HUES64 (cell line): ENCODE results near the gene NPBWR2.
"Not testable (repeated sequence)": the region's sequence is repeated elsewhere in the genome, so short reads cannot be mapped to it uniquely, and the experiment has no call there.

Experiments
- H3K27ac ChIP-seq: 2 replicates; pipeline ENCODE4 v1.7.0; 2013; ENCODE audit warnings: low read depth, low read length, inconsistent platforms
- H3K27me3 ChIP-seq: 2 replicates; pipeline ENCODE4 v1.6.1; 2013; ENCODE audit warnings: mild to moderate bottlenecking, low read length; ENCODE audit not compliant: insufficient read depth
- H3K36me3 ChIP-seq: 2 replicates; pipeline ENCODE4 v1.6.1; 2013; ENCODE audit warnings: mild to moderate bottlenecking, low read length; ENCODE audit not compliant: insufficient read depth
- H3K4me1 ChIP-seq: 2 replicates; pipeline ENCODE4 v1.6.1; 2013; ENCODE audit warnings: mild to moderate bottlenecking, low read length, moderate library complexity; ENCODE audit not compliant: insufficient read depth
- H3K4me3 ChIP-seq: 2 replicates; pipeline ENCODE4 v1.5.1; 2013; ENCODE audit warnings: mild to moderate bottlenecking, low read length, moderate library complexity
- H3K9ac ChIP-seq: 2 replicates; pipeline ENCODE4 v1.6.1; 2013; ENCODE audit warnings: mild to moderate bottlenecking, low read depth, low read length
- H3K9me3 ChIP-seq: 2 replicates; pipeline ENCODE4 v1.6.1; 2013; ENCODE audit warnings: low read depth, low read length; ENCODE audit not compliant: insufficient read depth
- WGBS: fragments of 150-250, 120-280 bp; methylation state at CpG from one replicate; pipeline ENCODE4 v1.1.7; 2013; ENCODE audit warnings: missing lambda C conversion rate; 5-methylcytosine and 5-hydroxymethylcytosine counted together

NPBWR2 gene

GRCh38 chr20:64130876-64131275 lies 23.5 kb upstream of the NPBWR2 start:
- H3K9me3 ChIP-seq: no peaks in the 10 kb centered on the region
- H3K27ac ChIP-seq: no peak overlapping the region

GRCh38 chr20:64130271-64130670 lies 22.9 kb upstream of the NPBWR2 start:
- no peaks in the 10 kb centered on the region for H3K27me3 ChIP-seq
- no peak overlapping the region for H3K4me3 ChIP-seq
- no peaks in the 10 kb centered on the region for H3K36me3 ChIP-seq
- 87% methylated on average over 5 of the region's 5 CpGs for WGBS
- no peak overlapping the region for H3K9ac ChIP-seq
- H3K9me3 ChIP-seq: no peaks in the 10 kb centered on the region
- H3K27ac ChIP-seq: no peak overlapping the region
- H3K4me1 ChIP-seq: no peaks in the 10 kb centered on the region

More at GRCh38 chr20:64130876-64131275, 23.5 kb upstream of the NPBWR2 start:
- Histone ChIP-seq H3K27me3 (no peaks in the 10 kb centered on the region), H3K9ac (no peak overlapping the region), H3K36me3 (no peaks in the 10 kb centered on the region), H3K4me3 (no peak overlapping the region), H3K4me1 (no peaks in the 10 kb centered on the region)
- WGBS: 89% methylated on average over 10 of the region's 10 CpGs

GRCh38 chr20:64129146-64129782 lies 21.9 kb upstream of the NPBWR2 start:
- Histone ChIP-seq H3K27me3 (no peaks in the 10 kb centered on the region), H3K9me3 (no peaks in the 10 kb centered on the region), H3K36me3 (no peaks in the 10 kb centered on the region), H3K4me3 (no peak overlapping the region), H3K9ac (no peak overlapping the region), H3K27ac (no peak overlapping the region), H3K4me1 (no peaks in the 10 kb centered on the region)
- WGBS: 92% methylated on average over 11 of the region's 11 CpGs

- H3K27me3 ChIP-seq, H3K27ac ChIP-seq, H3K36me3 ChIP-seq, H3K9me3 ChIP-seq, H3K4me3 ChIP-seq, H3K4me1 ChIP-seq, H3K9ac ChIP-seq: not testable (repeated sequence)
- WGBS: 89% methylated on average over 11 of the region's 11 CpGs
Measured at GRCh38 chr20:64123517-64123916, 16.2 kb upstream of the NPBWR2 start.

GRCh38 chr20:64122927-64123326 lies 15.6 kb upstream of the NPBWR2 start:
- H3K4me1 ChIP-seq, H3K27ac ChIP-seq, H3K4me3 ChIP-seq, H3K27me3 ChIP-seq, H3K36me3 ChIP-seq, H3K9ac ChIP-seq, H3K9me3 ChIP-seq: not testable (repeated sequence)
- WGBS: 87% methylated on average over 11 of the region's 11 CpGs

GRCh38 chr20:64121586-64121985 lies 14.2 kb upstream of the NPBWR2 start:
- Histone ChIP-seq H3K4me3 (no peak overlapping the region), H3K36me3 (no peaks in the 10 kb centered on the region), H3K27ac (no peak overlapping the region), H3K9me3 (no peaks in the 10 kb centered on the region), H3K9ac (no peak overlapping the region), H3K4me1 (no peaks in the 10 kb centered on the region), H3K27me3 (no peaks in the 10 kb centered on the region)
- 92% methylated on average over 12 of the region's 12 CpGs for WGBS

GRCh38 chr20:64119681-64120341 lies 12.4 kb upstream of the NPBWR2 start:
- no peaks in the 10 kb centered on the region for H3K27me3 ChIP-seq
- no peaks in the 10 kb centered on the region for H3K4me1 ChIP-seq
- no peak overlapping the region for H3K9ac ChIP-seq
- H3K27ac ChIP-seq: no peak overlapping the region
- no peaks in the 10 kb centered on the region for H3K36me3 ChIP-seq
- H3K9me3 ChIP-seq: no peaks in the 10 kb centered on the region
- H3K4me3 ChIP-seq: 0 out of 2 replicates have a peak overlapping the region, but pooled peaks have one; percentile 15
- 77% methylated on average over 13 of the region's 14 CpGs for WGBS

GRCh38 chr20:64119301-64119680 lies 11.9 kb upstream of the NPBWR2 start:
- WGBS: 82% methylated on average over 8 of the region's 8 CpGs
- Histone ChIP-seq H3K9ac (no peak overlapping the region), H3K27me3 (no peaks in the 10 kb centered on the region)

GRCh38 chr20:64117432-64117777 lies 10.0 kb upstream of the NPBWR2 start:
- not testable (repeated sequence) for H3K4me3 ChIP-seq, H3K36me3 ChIP-seq, H3K9ac ChIP-seq, H3K9me3 ChIP-seq, H3K27ac ChIP-seq, H3K4me1 ChIP-seq, H3K27me3 ChIP-seq
- 92% methylated on average over 2 of the region's 6 CpGs for WGBS

More at GRCh38 chr20:64119301-64119680, 11.9 kb upstream of the NPBWR2 start:
- H3K9me3 ChIP-seq: no peaks in the 10 kb centered on the region
- no peaks in the 10 kb centered on the region for H3K36me3 ChIP-seq
- no peak overlapping the region for H3K27ac ChIP-seq
- H3K4me1 ChIP-seq: no peaks in the 10 kb centered on the region
- H3K4me3 ChIP-seq: no peak overlapping the region

GRCh38 chr20:64116541-64117431 lies 9.4 kb upstream of the NPBWR2 start:
- no peaks in the 10 kb centered on the region for H3K9me3 ChIP-seq
- no peak overlapping the region for H3K4me3 ChIP-seq
- no peaks in the 10 kb centered on the region for H3K27me3 ChIP-seq
- no peaks in the 10 kb centered on the region for H3K36me3 ChIP-seq
- no peak overlapping the region for H3K27ac ChIP-seq
- WGBS: 85% methylated on average over 17 of the region's 17 CpGs
- H3K9ac ChIP-seq: no peak overlapping the region
- no peaks in the 10 kb centered on the region for H3K4me1 ChIP-seq

- Histone ChIP-seq H3K27ac (no peak overlapping the region), H3K9ac (no peak overlapping the region), H3K27me3 (no peaks in the 10 kb centered on the region), H3K4me3 (no peak overlapping the region), H3K36me3 (no peaks in the 10 kb centered on the region), H3K9me3 (no peaks in the 10 kb centered on the region), H3K4me1 (no peaks in the 10 kb centered on the region)
- 94% methylated on average over 21 of the region's 21 CpGs for WGBS
Measured at GRCh38 chr20:64116016-64116415, 8.7 kb upstream of the NPBWR2 start.
